HG03135 (cell line): Measurements from ENCODE around the gene ARAP1.

Experiments used
- ATAC-seq: cut with Tn5 transposase; IDR thresholded peaks from one replicate; pipeline ENCODE4 v1.9.1; 2021; ENCODE audit warnings: mild to moderate bottlenecking, moderate library complexity; ENCODE audit not compliant: unreplicated experiment

Gene ARAP1

GRCh38 chr11:72685560-72686480 lies 66.4 kb downstream of the ARAP1 start:
- ATAC-seq = no peak

- ATAC-seq = no peak
These were observed 67.8 kb downstream of the ARAP1 start for GRCh38 chr11:72684236-72684912.

- ATAC-seq = no peak
These were observed 68.4 kb downstream of the ARAP1 start for GRCh38 chr11:72683782-72684200.

GRCh38 chr11:72682858-72683243 lies 69.4 kb downstream of the ARAP1 start:
- no peak for ATAC-seq

- ATAC-seq = no peak
These were observed 69.9 kb downstream of the ARAP1 start for GRCh38 chr11:72682238-72682857.

- ATAC-seq = no peak
These were observed 70.7 kb downstream of the ARAP1 start for GRCh38 chr11:72681226-72682153.

- no peak for ATAC-seq
These were observed 71.5 kb downstream of the ARAP1 start for GRCh38 chr11:72680624-72681158.

- ATAC-seq = no peak
These were observed 72.3 kb downstream of the ARAP1 start for GRCh38 chr11:72679869-72680268.

- no peak for ATAC-seq
These were observed 73.7 kb downstream of the ARAP1 start for GRCh38 chr11:72678524-72678923.

GRCh38 chr11:72676861-72677341 lies 75.3 kb downstream of the ARAP1 start:
- no peak for ATAC-seq

GRCh38 chr11:72675221-72675620 lies 77.0 kb downstream of the ARAP1 start:
- ATAC-seq = no peak

GRCh38 chr11:72673943-72674828 lies 78.0 kb downstream of the ARAP1 start, which contains the start of gene PDE2A:
Gene PDE2A (minus strand): TSS chr11:72674422. CDS start chr11:72674207, 215 bp downstream.
- ATAC-seq = no peak

- no peak for ATAC-seq
These were observed 78.8 kb downstream of the ARAP1 start for GRCh38 chr11:72673284-72673942.

- no peak for ATAC-seq
These were observed 79.5 kb downstream of the ARAP1 start for GRCh38 chr11:72672597-72673238.

GRCh38 chr11:72671152-72672099 lies 80.8 kb downstream of the ARAP1 start:
- no peak for ATAC-seq

GRCh38 chr11:72670041-72670440 lies 82.2 kb downstream of the ARAP1 start:
- ATAC-seq = no peak

GRCh38 chr11:72669527-72669926 lies 82.7 kb downstream of the ARAP1 start:
- ATAC-seq = no peak
